Esophagus squamous epithelium (tissue), 4 donors: ENCODE measurements around the gene MAMDC4.

Experiments
- POLR2A ChIP-seq, 4 donors: fragments of 450-650 bp; IDR thresholded peaks; one replicate each; pipeline ENCODE4 v1.6.1; 2017; ENCODE audit warnings: antibody characterized with exemption in 4 of 4, mild to moderate bottlenecking in 4 of 4, moderate library complexity in 3 of 4
- TF ChIP-seq, protein P1 (sequence below), 6 experiments: fragments of 450-650 bp in 4 of 6; fragments of 200-600 bp in 2 of 6; sonication (generic) in 2 of 6; IDR thresholded peaks; one replicate each; pipeline ENCODE4 v1.5.1; 2016 to 2019; ENCODE audit warnings: antibody characterized with exemption in 6 of 6, mild to moderate bottlenecking in 4 of 6, moderate library complexity in 4 of 6

DNA sequence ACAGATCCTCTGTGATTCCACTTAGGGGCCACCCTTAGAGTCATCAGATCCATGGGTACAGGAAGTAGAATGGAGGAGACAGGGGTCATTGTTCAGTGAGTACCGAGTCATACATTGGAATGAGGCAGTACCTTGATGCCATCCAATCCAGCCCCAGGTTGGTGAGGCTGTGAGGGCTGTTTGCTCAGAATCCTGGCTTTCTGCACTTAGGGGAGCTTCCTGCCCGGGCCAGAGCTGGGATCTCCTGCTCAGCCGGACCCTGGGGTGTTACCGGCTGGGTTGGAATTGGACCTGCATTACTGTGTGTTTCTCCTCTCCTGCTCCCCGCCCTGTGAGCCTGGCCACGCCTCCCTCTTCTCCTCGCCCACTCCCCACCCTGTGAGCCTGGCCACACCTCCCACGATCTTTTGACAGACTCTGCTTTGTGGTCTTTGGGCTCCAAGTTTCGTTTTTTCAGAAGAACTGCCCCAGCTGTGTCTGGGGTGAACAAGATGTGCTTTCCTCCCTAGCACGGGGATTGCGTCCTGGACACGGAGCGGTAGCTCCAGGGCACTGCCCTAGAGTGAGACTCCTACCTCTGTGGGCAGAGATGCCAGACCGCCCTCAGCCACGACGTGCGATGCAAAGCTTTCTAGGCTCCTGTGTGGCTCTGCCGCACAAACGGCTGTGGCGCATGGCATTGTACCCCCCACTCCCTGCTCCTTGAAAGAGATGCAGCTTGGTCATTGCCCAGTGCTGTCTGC is 49.5 kb downstream of the MAMDC4 start:
- TF ChIP-seq, protein P1, sequence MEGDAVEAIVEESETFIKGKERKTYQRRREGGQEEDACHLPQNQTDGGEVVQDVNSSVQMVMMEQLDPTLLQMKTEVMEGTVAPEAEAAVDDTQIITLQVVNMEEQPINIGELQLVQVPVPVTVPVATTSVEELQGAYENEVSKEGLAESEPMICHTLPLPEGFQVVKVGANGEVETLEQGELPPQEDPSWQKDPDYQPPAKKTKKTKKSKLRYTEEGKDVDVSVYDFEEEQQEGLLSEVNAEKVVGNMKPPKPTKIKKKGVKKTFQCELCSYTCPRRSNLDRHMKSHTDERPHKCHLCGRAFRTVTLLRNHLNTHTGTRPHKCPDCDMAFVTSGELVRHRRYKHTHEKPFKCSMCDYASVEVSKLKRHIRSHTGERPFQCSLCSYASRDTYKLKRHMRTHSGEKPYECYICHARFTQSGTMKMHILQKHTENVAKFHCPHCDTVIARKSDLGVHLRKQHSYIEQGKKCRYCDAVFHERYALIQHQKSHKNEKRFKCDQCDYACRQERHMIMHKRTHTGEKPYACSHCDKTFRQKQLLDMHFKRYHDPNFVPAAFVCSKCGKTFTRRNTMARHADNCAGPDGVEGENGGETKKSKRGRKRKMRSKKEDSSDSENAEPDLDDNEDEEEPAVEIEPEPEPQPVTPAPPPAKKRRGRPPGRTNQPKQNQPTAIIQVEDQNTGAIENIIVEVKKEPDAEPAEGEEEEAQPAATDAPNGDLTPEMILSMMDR (IDR thresholded peaks at IDR 0.05): no peak
- peak in 1 of 4 donors; percentile 32 for TF ChIP-seq POLR2A (IDR thresholded peaks at IDR 0.05)
